CD4-positive, alpha-beta T cell treated with Interleukin-2 at 100 ng/mL for 4 hours (primary cell): Measurements from ENCODE around the gene CHRM5.
"Not testable (repeated sequence)": the region's sequence is repeated elsewhere in the genome, so short reads cannot be mapped to it uniquely, and the experiment has no call there.

Source experiments
- DNase-seq: peaks from one replicate; pipeline ENCODE4 v3.0.0-alpha.2; 2020; ENCODE audit warnings: low spot score

CHRM5 gene

GRCh38 chr15:34043391-34043790, 75.1 kb downstream of the CHRM5 start:
- no peak for DNase-seq

DNA sequence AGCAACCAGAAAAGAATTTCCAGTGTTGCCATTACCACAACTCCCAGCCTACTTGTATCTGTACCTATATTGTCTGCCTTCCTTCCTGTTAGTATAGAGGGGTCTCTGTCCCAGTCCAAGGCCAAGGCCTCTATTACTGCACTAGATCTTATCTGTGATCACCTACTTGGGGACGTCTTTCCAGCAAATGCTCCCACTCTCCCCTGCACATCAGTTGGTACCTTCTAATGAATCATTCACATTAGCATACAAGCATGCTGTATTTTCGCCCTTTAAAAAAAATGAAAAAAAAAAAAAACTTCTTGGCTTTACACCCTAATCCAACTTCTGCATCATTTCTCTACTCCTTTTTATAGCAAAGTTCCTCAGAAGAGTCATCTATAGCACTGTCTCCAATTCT, 75.5 kb downstream of the CHRM5 start:
- DNase-seq, result no peak

- DNase-seq, result no peak
Observed at GRCh38 chr15:34046471-34047145, 78.3 kb downstream of the CHRM5 start.

- no peak for DNase-seq
Observed at GRCh38 chr15:34047893-34048775, 79.8 kb downstream of the CHRM5 start.

DNA sequence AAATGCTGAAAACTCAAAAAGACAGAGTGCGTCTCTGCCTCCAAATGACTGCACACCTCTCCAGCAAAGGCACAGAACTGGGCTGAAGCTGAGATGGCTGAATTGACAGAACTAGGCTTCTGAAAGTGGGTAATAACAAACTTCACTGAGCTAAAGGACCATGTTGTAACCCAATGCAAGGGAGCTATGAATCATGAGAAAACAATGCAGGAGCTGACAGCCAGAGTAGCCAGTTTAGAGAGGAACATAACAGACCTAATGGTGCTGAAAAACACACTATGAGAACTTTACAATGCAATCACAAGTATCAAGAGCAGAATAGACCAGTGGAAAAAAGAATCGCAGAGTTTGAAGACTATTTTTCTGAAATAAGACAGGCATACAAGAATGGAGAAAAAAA, 80.8 kb downstream of the CHRM5 start:
- DNase-seq, result no peak

- not testable (repeated sequence) for DNase-seq
Observed at GRCh38 chr15:34050385-34050784, 82.1 kb downstream of the CHRM5 start.

- DNase-seq, result no peak
Observed at GRCh38 chr15:34054081-34054707, 85.9 kb downstream of the CHRM5 start.

DNA sequence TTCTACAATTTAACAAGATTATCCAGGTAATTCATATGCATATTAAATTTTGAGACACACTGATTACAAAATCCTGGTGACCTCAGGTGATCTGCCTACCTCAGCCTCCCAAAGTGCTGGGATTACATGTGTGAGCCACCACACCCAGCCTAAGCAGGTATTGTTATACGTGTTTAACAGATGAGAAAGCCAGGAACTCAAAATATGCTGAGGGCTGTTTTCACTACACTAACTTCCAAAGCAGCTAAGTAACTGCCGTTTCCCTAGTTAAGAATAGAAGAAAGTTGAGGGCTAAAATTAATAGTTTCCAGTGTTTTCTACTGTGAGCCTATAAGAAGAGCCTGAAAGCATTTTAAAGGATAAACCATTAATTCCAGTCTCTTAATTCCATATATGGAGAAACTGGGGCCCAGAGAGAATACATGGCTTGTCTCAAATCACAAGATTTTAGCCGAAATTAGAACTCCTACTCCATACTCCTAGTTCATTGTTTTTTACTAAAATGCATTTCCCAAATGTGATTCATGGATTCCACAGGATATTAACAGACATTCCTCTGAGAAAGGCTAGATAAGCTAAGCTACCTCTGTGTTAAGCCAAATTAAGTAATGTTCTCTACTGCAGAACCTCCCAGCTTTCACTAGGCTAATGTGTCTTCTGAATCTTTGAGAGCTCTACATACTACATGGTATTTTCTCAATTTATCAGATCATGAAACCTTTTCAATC, 87.7 kb downstream of the CHRM5 start:
- no peak for DNase-seq

DNA sequence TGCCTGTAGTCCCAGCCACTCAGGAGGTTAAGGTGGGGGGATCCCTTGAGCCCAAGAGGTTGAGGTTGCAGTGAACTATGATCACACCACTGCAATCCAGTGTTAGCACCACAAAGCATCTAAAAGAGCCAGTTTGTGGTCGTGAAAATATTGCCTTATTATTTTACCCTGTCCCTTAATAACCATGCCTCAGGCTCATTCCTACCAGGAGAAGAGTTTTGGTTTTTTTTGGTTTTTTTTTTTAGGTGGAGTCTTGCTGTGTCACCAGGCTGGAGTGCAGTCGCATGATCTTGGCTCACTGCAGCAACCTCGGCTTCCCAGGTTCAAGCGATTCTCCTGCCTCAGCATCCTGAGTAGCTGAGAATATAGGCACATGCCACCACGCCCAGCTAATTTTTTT, 88.6 kb downstream of the CHRM5 start:
- no peak for DNase-seq

DNA sequence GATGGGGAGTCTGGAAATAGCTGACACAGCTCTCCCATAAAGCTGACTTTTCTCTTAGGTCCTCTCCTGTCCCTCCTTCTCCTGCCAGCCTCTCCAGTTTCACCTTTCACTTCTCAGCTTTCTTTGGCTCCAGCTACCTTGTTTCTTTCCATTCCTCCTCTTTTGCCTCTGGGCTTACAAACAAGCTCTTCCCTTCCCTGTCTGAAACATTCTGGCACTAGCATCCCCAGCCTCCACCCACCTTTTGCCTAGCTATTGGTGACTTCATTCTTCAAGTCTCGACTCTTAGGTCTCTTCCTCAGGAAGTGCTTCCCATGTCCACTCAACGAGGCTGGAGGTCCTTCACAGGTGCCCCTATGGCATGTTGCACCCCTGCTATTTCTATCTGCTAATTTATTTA, 91.2 kb downstream of the CHRM5 start:
- DNase-seq, result no peak

DNA sequence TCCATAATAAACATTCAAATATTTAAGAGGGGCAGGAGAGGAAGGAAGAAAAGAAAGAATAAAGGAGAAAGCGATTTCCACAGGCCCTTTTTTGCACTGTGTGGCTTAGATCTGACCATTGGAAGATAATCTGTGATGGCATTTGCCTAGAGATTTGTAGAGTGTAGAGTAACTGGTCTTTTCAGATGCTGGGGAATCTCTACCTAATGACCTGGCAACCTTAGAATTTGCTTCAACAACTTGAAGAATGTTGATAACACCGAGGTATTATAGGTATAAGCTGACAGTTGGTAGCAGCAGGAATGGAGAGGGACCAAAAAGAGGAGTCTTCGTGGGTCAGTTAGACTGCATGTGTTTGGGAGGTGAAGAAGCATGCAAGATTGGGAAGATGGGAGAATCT, 91.6 kb downstream of the CHRM5 start:
- DNase-seq, result no peak

GRCh38 chr15:34064438-34064837, 96.1 kb downstream of the CHRM5 start:
- DNase-seq, result no peak

DNA sequence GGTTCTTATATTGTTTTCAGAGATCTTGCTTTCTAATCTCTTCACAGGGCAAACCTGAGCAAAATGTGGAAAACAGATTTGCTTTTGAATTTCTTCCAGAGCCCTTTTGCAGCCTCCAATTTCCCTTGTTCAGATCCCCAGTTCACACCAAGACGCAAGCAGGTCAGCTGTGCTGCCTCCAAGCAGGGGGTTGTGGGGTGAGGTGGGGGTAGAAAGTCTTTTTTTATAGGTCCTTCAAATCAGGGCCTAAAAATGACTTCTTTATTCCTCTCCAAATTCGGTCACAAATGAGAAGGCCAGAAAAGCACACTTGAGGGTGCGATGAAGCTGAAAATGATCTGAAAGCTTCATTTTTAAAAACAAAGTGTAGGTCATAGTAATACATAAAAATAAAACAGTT, 97.0 kb downstream of the CHRM5 start:
- no peak for DNase-seq

- DNase-seq, result no peak
Observed at GRCh38 chr15:34065941-34066340, 97.6 kb downstream of the CHRM5 start.

GRCh38 chr15:34070003-34070402, 101.7 kb downstream of the CHRM5 start:
- DNase-seq, result no peak

DNA sequence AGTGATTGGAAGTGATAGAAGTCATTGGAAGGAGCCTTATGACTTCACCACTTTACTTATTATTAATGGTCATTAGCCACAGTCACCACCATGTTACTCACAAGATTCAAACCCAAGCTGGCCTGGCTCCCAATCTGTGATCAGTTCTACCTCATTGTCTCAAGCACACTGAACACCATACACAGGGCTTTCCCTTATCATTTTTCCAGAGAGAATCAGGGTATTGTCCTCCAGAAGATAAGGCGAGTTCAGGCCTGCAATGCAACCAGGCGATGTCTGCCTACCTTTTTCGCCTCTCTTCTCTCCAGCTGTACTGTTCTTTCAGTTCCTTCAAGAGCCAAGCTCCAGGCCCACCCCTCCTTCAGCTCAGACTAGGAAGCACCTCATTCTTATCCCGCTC, 108.5 kb downstream of the CHRM5 start:
- no peak for DNase-seq

GRCh38 chr15:34078900-34079299, 110.6 kb downstream of the CHRM5 start:
- DNase-seq, result no peak

DNA sequence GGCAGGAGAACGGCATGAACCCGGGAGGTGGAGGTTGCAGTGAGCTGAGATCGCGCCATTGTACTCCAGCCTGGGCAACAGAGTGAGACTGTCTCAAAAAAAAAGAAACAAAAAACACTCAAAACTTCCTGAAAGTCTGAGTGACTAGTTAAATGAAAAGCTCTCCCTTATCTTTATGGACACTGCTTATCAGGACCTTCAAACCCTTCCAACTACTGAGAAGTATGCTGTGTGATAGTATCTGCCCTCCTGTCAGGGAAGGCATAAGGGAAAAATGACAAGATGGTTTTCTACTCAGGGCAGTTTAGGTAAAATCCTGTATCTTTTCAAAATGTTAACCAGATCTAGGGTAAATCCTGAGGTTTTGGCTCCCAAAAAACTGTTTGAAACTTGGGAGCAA, 111.6 kb downstream of the CHRM5 start:
- no peak for DNase-seq

GRCh38 chr15:34084086-34084485, 115.8 kb downstream of the CHRM5 start:
- no peak for DNase-seq

DNA sequence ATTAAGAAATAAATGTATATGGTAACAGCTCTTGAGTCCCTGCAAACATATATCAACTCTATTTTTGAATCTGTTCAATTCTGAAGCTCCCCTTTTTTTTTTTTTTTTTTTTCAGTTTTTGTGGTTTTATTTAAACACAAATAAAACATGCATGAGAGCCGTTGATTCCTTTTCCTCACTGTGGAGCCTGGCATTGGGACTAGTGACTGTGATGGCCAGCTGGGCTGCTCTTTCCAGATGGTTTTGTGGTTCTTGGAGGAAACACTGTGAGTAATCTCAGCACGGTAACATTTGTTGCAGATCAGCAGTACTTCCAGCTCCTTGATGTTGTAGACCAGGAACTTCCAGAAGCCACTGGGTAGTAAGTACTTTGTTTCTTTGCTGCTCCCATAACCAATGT, 117.4 kb downstream of the CHRM5 start:
- no peak for DNase-seq

GRCh38 chr15:34099914-34100313, 131.6 kb downstream of the CHRM5 start:
- no peak for DNase-seq

GRCh38 chr15:34101366-34102174, 133.3 kb downstream of the CHRM5 start, which contains the start of the genes EMC7 and PGBD4:
Gene EMC7 (minus strand): TSS chr15:34101862. CDS start chr15:34101839, 23 bp downstream.
Gene PGBD4 (plus strand): TSS chr15:34102083. CDS start chr15:34102532, 449 bp downstream.
- peak; percentile 99 for DNase-seq
